GM12873 (cell line): ENCODE data around the gene BEND6.

Experiments
- TF ChIP-seq, protein P1 (sequence below): IDR thresholded peaks from 2 replicates; pipeline ENCODE4 v1.5.1; 2012; ENCODE audit warnings: low read depth, mild to moderate bottlenecking, moderate library complexity, low read length, control low read depth; ENCODE audit not compliant: insufficient read depth; ENCODE audit errors: missing control alignments

Gene BEND6

GRCh38 chr6:56914798-56915658 is 39.9 kb upstream of the BEND6 start:
- TF ChIP-seq, protein P1, sequence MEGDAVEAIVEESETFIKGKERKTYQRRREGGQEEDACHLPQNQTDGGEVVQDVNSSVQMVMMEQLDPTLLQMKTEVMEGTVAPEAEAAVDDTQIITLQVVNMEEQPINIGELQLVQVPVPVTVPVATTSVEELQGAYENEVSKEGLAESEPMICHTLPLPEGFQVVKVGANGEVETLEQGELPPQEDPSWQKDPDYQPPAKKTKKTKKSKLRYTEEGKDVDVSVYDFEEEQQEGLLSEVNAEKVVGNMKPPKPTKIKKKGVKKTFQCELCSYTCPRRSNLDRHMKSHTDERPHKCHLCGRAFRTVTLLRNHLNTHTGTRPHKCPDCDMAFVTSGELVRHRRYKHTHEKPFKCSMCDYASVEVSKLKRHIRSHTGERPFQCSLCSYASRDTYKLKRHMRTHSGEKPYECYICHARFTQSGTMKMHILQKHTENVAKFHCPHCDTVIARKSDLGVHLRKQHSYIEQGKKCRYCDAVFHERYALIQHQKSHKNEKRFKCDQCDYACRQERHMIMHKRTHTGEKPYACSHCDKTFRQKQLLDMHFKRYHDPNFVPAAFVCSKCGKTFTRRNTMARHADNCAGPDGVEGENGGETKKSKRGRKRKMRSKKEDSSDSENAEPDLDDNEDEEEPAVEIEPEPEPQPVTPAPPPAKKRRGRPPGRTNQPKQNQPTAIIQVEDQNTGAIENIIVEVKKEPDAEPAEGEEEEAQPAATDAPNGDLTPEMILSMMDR: no peak

- TF ChIP-seq, protein P1: no peak
Measured at GRCh38 chr6:56915832-56916231, 39.1 kb upstream of the BEND6 start.

- TF ChIP-seq, protein P1: no peak
Measured at GRCh38 chr6:56916849-56917551, 37.9 kb upstream of the BEND6 start.

GRCh38 chr6:56922645-56923044 is 32.3 kb upstream of the BEND6 start:
- TF ChIP-seq, protein P1: no peak

DNA sequence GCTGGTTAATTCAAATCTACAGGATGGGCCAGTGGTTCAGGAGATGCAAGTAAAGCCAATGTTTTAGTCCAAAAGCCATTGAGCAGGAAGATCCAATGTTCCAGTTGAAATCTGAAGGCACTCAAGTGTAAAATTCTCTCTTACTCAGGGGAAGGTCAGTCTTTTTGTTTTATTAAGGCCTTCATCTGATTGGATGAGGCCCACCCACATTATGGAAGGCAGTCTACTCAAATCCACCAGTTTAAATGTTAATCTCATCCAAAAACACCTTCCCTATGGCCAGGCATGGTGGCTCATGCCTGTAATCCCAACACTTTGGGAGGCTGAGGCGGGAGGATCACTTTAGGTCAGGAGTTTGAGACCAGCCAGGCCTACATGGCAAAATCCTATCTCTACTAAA is 31.3 kb upstream of the BEND6 start:
- TF ChIP-seq, protein P1: no peak

GRCh38 chr6:56927538-56928453 is 27.1 kb upstream of the BEND6 start:
- TF ChIP-seq, protein P1: no peak
